GM18526 (cell line): ENCODE results near the gene PAQR9.

Source experiments
- POLR2A ChIP-seq: IDR thresholded peaks from 3 replicates; pipeline ENCODE4 v1.6.1; 2011; ENCODE audit not compliant: insufficient read length; ENCODE audit errors: extremely low read depth

The PAQR9 gene

DNA sequence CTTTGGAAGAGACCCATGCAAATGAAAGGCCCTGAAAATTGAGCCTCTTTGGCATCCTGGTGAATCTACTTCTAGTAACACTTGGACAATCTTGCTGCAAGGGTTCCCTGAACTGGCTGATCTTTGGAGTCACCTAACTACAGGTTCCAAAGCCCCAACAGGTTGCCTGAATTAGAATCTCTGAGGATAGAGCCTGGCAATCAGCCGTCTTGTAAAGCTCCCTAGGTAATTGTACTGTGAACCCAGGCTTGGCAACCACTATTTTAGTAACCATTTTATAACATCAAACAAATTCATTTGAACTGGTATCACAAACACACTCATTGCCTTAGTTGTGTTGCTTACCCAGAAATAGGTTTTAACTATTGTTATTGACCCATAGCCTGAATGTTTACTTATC is 20.1 kb downstream of the PAQR9 start:
- TF ChIP-seq POLR2A, result no peak

DNA sequence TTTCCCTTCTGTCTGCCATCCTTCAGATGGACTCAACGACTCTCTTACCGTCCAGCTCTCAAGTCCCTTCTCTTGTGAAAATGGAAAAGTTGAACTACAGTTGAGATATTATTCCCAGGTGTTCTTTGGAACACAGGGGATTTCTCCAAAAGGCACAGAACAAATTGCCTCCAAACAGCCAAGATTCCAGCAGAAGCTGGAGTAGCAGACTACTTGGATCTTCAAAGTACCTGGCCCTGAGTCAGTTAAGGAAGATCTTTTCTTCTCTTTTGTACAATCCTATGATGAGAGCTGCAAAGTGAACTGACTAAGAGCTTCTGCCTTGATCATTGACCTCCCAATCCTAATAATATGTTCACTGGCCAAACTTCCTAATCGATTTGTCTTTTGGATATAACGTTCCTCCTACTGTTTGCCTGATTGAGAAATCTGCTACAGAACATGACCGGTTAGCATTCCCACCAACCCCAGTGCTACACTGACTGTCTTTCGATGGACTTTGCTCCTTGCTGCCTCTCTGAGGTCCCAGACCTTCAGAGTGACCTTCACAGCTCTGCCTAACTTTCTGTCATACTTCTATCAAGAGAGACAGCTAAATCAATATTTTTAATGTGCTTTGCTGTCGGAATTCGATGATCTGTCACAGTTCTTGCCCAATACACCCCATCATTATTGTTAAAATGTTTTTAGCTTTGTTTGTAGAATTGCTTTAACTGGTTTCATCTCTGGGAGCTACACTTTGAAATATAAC is 21.9 kb downstream of the PAQR9 start:
- TF ChIP-seq POLR2A, result no peak

GRCh38 chr3:142940472-142940871 is 23.0 kb downstream of the PAQR9 start:
- TF ChIP-seq POLR2A, result no peak

DNA sequence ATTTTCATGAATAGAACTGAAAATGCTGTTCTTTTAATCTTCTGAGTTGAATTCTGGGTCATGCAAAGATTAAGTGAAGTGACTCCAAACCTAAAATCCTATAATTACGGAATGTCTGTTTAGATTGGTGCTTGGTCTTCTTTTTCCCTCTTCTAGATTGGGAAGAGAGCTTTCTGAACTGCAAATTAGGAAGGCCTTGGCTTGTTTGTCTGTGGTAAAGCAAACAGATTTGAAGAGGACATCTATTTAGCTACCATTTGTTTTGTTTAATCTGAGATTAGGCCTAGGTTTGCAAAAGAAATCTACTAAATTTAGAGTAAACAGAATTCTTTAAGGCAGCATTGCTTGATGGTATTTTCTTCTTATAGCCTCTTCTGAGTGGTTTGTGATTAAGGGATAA is 23.5 kb downstream of the PAQR9 start:
- no peak for TF ChIP-seq POLR2A

- TF ChIP-seq POLR2A, result no peak
Measured at GRCh38 chr3:142935963-142936362, 27.5 kb downstream of the PAQR9 start.

DNA sequence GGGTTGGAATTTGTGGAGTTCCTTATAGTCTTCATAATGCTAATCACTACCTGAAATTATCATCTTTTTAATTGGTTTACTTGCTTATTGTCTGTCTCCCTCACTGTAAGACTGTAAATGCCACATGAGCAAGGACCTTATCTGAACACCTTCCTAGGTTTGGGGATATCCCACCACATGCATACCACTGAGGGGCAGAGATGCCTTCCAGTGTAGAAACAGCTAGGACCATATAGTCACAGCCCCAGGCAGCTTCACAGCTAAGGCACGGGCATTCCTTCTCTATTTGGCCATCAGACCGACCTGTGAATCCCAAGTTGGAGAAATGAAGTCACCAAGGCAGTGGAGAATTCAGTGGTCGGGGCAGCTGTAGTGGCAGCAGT is 28.6 kb downstream of the PAQR9 start:
- no peak for TF ChIP-seq POLR2A

DNA sequence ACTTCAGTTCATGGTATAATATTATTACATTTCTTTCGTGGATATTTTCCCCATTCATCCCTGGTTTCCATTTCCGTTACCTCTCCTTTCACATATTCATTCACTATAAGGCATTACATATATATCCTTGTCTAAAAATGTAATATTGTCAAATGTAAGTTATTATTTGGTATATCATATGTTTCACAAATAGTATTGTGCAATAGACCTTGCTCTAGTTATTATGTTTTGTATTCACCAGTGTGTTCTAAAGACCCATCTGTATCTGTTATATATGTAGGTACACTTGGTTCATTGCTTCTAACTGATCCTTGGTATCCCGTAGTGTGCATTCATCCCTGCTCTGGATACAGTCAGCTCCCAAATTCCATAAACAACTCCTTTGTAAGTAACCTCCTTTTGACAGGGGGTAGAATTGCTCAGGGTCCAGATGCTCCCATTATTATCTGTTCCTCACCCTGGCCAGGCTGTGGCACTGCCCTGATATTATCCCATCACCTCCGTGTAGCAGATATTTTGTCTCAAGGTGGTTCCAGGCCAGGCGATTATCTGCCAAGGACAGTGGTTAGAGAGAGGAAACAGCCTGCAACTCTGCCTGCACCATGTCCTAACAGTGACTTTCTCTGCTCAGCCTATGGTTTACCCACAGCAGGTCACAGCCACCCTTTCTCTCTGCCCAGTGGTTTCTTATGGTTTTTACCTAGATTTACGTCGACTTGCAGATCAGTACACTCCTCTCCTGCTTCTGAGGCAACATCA is 29.2 kb downstream of the PAQR9 start:
- no peak for TF ChIP-seq POLR2A

- no peak for TF ChIP-seq POLR2A
Measured at GRCh38 chr3:142931222-142931621, 32.3 kb downstream of the PAQR9 start.

GRCh38 chr3:142930463-142930862 is 33.0 kb downstream of the PAQR9 start:
- TF ChIP-seq POLR2A, result no peak

- TF ChIP-seq POLR2A, result no peak
Measured at GRCh38 chr3:142929890-142930289, 33.6 kb downstream of the PAQR9 start.

GRCh38 chr3:142929109-142929508 is 34.4 kb downstream of the PAQR9 start:
- no peak for TF ChIP-seq POLR2A

DNA sequence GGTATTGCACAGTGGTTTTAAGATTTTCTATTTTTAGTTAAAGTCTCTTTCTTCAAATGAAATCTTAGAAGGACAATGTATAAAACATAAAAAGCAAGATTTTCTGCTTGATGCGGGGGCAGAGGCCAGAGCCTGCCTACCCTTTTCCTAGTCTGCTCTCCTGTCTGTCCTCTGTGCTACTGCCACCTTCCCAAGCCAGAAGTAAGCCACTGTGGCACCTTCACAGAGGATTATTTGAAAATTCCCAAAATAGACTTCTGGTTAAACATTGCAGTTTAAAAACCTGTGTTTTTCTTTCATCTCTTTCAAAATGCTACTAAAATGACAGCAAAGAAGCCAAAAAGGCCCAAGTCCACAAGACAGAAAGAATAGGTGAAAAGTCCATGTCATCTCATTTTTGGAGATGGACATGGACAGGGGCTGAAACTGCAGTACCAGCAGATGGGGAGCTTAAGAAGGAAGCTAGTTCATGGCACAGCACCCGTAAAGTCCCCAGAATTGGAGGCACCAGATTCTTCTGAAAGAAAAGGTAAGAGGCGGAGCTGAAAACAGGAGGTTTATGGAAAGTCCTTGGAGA is 37.0 kb downstream of the PAQR9 start:
- no peak for TF ChIP-seq POLR2A

DNA sequence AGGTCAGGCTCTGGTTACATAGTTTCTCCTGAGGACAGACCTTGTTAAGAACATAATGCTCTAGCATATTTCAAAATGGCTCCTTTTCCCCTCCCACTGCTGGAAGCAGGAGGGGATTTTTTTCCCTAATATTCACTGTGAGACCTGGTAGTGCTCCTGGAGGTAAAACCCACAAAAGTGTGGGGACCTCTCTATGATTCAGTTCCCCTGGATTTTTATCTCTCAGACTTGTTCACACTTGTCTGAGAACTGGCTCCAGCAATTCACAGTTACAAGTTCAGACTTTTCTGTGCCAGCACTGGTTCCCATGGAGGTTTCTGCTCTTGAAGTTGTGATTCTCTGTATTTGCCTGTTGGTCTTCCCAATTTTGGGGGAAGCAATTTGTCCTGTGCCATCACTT is 38.3 kb downstream of the PAQR9 start:
- TF ChIP-seq POLR2A, result no peak

- TF ChIP-seq POLR2A, result no peak
Measured at GRCh38 chr3:142923694-142924093, 39.8 kb downstream of the PAQR9 start.

- TF ChIP-seq POLR2A, result no peak
Measured at GRCh38 chr3:142916605-142917004, 46.9 kb downstream of the PAQR9 start.

DNA sequence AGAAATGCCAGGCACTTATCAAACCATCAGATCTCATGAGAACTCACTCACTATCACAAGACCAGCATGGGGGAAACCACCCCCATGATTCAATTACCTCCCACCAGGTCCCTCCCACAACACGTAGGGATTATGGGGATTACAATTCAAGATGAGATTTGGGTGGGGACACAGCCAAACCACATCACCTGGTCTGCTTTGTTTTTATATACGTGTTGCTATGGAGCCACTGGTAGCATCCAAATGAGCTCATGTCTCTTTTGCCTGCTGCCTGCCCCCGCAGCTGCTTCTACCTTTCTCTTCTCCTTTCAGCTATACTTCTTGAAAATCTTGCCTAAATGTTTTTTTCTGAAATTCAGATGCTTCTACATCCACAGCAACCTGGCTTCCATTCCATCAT is 47.8 kb downstream of the PAQR9 start:
- TF ChIP-seq POLR2A, result no peak
